GM12891 (cell line): ENCODE results near the gene FNBP1.
"Not testable (repeated sequence)": the region's sequence is repeated elsewhere in the genome, so short reads cannot be mapped to it uniquely, and the experiment has no call there.

Experiments
- POLR2A ChIP-seq: IDR thresholded peaks from 2 replicates; pipeline ENCODE4 v1.6.1; 2011; ENCODE audit warnings: low read depth, low read length, control low read depth
- POLR2AphosphoS5 ChIP-seq: IDR thresholded peaks from 2 replicates; pipeline ENCODE4 v1.6.1; 2011; ENCODE audit warnings: low read depth, low read length, control low read depth
- SPI1 ChIP-seq: IDR thresholded peaks from 2 replicates; pipeline ENCODE4 v1.6.1; 2011; ENCODE audit warnings: low read depth, low read length, control low read depth
- TAF1 ChIP-seq: IDR thresholded peaks from 2 replicates; pipeline ENCODE4 v1.6.1; 2011; ENCODE audit warnings: low read depth, low read length, control low read depth

- not testable (repeated sequence) for TF ChIP-seq POLR2AphosphoS5, POLR2A, SPI1, TAF1
Measured at GRCh38 chr9:129997706-129998105, 45.3 kb downstream of the FNBP1 start.
